Measurements from ENCODE around the gene ZNF710. TPM values are rescaled to one million over a fixed set of nuclear protein-coding genes. Genes with fewer than 3 reads are reported as not detected.
"Not testable (repeated sequence)": the region's sequence is repeated elsewhere in the genome, so short reads cannot be mapped to it uniquely, and the experiment has no call there.

The ZNF710 gene
- total RNA-seq, 2 experiments from 2014 or later, result 27.0 to 28.5 TPM

DNA sequence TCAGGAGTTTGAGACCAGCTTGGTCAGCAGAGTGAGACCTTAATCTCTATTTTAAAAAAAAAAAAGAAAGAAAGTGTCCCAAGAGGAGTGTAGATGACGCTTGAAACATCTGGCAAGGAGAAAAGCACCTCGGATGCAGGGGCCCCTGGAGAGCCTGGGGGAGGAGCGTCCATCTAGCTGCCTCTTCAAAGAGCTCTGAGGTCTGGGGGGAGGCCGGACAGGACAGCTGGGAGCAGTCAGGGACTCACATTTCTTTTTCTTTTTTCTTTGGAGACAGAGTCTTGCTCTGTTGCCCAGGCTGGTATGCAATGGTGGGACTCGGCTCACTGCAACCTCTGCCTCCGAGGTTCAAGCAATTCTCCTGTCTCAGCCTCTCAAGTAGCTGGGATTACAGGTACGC, 104.4 kb downstream of the ZNF710 start:
- no peak for DNase-seq
- peaks cover 2% of the 10 kb centered on the region for H3K36me3 Mint-ChIP-seq
- no peaks in the 10 kb centered on the region for H3K9me3 Mint-ChIP-seq
- intact Hi-C loops (cut with micrococcal nuclease), result no loop called here
- POLR2A ChIA-PET, result interaction anchor here (1.2 kb wide), 1 partner anchor 64 kb away, joined by 3 read pairs; no protein-coding TSS in a partner anchor
- CTCF ChIA-PET, result interaction anchor here (1.1 kb wide), 1 partner anchor 373 kb away, joined by 3 read pairs; no protein-coding TSS in a partner anchor
- no peak overlapping the region for H3K27ac Mint-ChIP-seq
- H3K27me3 Mint-ChIP-seq, result no peaks in the 10 kb centered on the region
- H3K4me3 Mint-ChIP-seq, result no peak overlapping the region
- peaks cover 17% of the 10 kb centered on the region for H3K4me1 Mint-ChIP-seq (ENCODE audit: low read depth)

DNA sequence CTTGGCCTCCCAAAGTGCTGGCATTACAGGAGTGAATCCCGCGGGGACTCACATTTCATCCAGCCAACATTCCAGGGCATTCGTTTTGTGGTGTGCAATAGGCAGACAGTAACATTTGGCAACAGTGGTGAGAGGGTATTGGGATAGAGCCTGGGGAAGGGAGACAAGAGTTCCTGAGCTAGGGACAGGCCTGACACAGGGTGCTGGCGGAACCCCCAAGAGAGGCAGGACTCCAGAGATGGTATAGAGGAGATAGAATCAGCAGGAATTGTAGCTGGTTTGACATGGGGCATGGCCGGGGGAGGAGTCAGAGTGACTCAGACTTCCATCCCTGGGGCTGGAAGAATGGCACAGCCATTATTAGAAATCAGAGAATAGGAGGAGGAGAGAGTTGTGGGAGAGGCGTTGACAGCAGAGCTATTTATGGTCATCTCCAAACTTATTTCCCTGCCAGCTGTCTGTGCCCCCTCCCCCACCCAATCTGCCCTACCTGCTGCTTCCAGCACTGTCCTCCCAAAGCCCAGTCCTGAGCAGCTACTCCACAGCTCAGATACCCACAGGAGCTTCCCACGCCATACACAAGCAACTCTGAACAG, 105.5 kb downstream of the ZNF710 start:
- Mint-ChIP-seq H3K4me1 (ENCODE audit: low read depth) (peaks cover 9% of the 10 kb centered on the region), H3K36me3 (no peaks in the 10 kb centered on the region), H3K27me3 (no peaks in the 10 kb centered on the region), H3K9me3 (no peaks in the 10 kb centered on the region), H3K27ac (no peak overlapping the region), H3K4me3 (no peak overlapping the region)
- intact Hi-C loops (cut with micrococcal nuclease), result no loop called here
- CTCF ChIA-PET, result interaction anchor here (1.1 kb wide), 1 partner anchor 374 kb away, joined by 3 read pairs; no protein-coding TSS in a partner anchor
- no peak for DNase-seq
- POLR2A ChIA-PET, result interaction anchor here (1.2 kb wide), 1 partner anchor 65 kb away, joined by 3 read pairs; no protein-coding TSS in a partner anchor

GRCh38 chr15:90108038-90108437, 106.9 kb downstream of the ZNF710 start:
- intact Hi-C loops (cut with micrococcal nuclease); CTCF ChIA-PET; POLR2A ChIA-PET; H3K27me3 Mint-ChIP-seq; H3K4me1 Mint-ChIP-seq (ENCODE audit: low read depth); H3K27ac Mint-ChIP-seq; H3K4me3 Mint-ChIP-seq; H3K9me3 Mint-ChIP-seq; H3K36me3 Mint-ChIP-seq; DNase-seq: not testable (repeated sequence)

DNA sequence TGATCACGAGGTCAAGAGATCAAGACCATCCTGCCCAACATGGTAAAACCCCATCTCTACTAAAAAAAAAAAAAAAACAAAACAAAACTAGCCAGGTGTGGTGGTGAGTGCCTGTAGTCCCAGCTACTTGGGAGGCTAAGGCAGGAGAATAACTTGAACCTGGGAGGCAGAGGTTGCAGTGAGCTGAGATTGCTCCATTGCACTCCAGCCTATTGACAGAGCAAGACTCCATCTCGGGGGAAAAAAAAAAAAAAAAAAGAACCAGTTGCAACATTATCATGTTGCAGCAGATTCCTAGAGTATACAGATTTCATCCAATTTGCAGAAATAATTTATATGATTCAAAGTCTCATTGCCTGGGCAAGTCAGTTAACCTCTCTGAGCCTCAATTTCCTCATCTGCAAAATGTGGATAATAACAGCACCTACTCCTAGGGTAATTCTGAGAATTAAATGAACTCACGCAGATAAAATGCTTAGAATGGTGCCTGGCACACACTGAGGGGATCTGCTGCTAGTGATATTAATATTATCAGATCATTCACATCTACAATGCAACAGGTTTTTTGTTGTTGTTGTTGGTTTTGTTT, 108.1 kb downstream of the ZNF710 start:
- H3K4me1 Mint-ChIP-seq (ENCODE audit: low read depth); H3K4me3 Mint-ChIP-seq; H3K36me3 Mint-ChIP-seq; CTCF ChIA-PET; intact Hi-C loops (cut with micrococcal nuclease); H3K27ac Mint-ChIP-seq; H3K9me3 Mint-ChIP-seq; H3K27me3 Mint-ChIP-seq; POLR2A ChIA-PET; DNase-seq: not testable (repeated sequence)

DNA sequence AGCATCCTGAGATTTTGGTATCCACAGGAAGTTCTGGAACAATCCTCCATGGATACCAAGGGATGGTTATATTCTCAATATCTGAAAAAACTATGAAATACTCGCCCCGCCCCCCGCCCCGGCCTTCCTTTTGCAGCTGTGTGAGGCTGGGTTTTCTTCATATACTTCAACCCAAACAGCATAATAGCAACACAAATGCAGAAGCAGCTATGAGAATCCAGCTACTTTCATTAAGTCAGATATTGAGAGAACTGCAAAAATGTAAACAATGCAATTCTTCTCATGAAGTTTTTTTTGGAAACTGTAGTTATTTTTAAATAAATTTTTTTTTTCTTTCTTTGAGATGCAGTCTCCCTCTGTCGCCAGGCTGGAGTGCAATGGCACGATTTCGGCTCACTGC, 112.0 kb downstream of the ZNF710 start:
- Mint-ChIP-seq H3K4me3 (no peak overlapping the region), H3K27me3 (no peaks in the 10 kb centered on the region)
- POLR2A ChIA-PET, result no interaction called here

GRCh38 chr15:90114451-90114901, 113.4 kb downstream of the ZNF710 start:
- POLR2A ChIA-PET, result no interaction called here

More for the DNA sequence above, 112.0 kb downstream of the ZNF710 start:
- CTCF ChIA-PET, result interaction anchor here (0.7 kb wide), 1 partner anchor 11 kb away, joined by 4 read pairs; the partner anchor contains the start of gene IDH2
- Mint-ChIP-seq H3K4me1 (ENCODE audit: low read depth) (no peaks in the 10 kb centered on the region), H3K36me3 (peaks cover 6% of the 10 kb centered on the region), H3K27ac (no peak overlapping the region), H3K9me3 (peaks cover 12% of the 10 kb centered on the region)
- no peak for DNase-seq
- intact Hi-C loops (cut with micrococcal nuclease), result no loop called here

GRCh38 chr15:90115783-90116182, 114.7 kb downstream of the ZNF710 start:
- Mint-ChIP-seq H3K4me1 (ENCODE audit: low read depth) (no peaks in the 10 kb centered on the region), H3K27me3 (no peaks in the 10 kb centered on the region), H3K9me3 (peaks cover 12% of the 10 kb centered on the region), H3K4me3 (no peak overlapping the region), H3K36me3 (peaks cover 6% of the 10 kb centered on the region), H3K27ac (no peak overlapping the region)
- ChIA-PET CTCF (no interaction called here), POLR2A (no interaction called here)
- no peak for DNase-seq
- intact Hi-C loops (cut with micrococcal nuclease), result no loop called here

More at GRCh38 chr15:90114451-90114901, 113.4 kb downstream of the ZNF710 start:
- Mint-ChIP-seq H3K27me3 (no peaks in the 10 kb centered on the region), H3K27ac (no peak overlapping the region), H3K9me3 (peaks cover 12% of the 10 kb centered on the region), H3K4me3 (no peak overlapping the region), H3K4me1 (ENCODE audit: low read depth) (no peaks in the 10 kb centered on the region), H3K36me3 (peaks cover 6% of the 10 kb centered on the region)
- intact Hi-C loops (cut with micrococcal nuclease), result no loop called here
- CTCF ChIA-PET, result interaction anchor here (0.7 kb wide), 1 partner anchor 94 kb away, joined by 4 read pairs; no protein-coding TSS in a partner anchor
- DNase-seq, result no peak

- Mint-ChIP-seq H3K36me3 (peaks cover 4% of the 10 kb centered on the region), H3K27ac (no peak overlapping the region), H3K4me3 (no peak overlapping the region), H3K27me3 (no peaks in the 10 kb centered on the region), H3K9me3 (peaks cover 9% of the 10 kb centered on the region), H3K4me1 (ENCODE audit: low read depth) (no peaks in the 10 kb centered on the region)
- ChIA-PET POLR2A (no interaction called here), CTCF (interaction anchor here (1.1 to 1.6 kb wide), 2 partner anchors 24 to 358 kb away, joined by 3 to 5 read pairs; no protein-coding TSS in a partner anchor)
- intact Hi-C loops (cut with micrococcal nuclease), result no loop called here
- no peak for DNase-seq
Measured at GRCh38 chr15:90119367-90119766, 118.2 kb downstream of the ZNF710 start.

- H3K4me1 Mint-ChIP-seq (ENCODE audit: low read depth), result no peaks in the 10 kb centered on the region
- POLR2A ChIA-PET, result no interaction called here
- no peaks in the 10 kb centered on the region for H3K9me3 Mint-ChIP-seq
- H3K27me3 Mint-ChIP-seq, result no peaks in the 10 kb centered on the region
- no peak overlapping the region for H3K4me3 Mint-ChIP-seq
- no peak overlapping the region for H3K27ac Mint-ChIP-seq
- H3K36me3 Mint-ChIP-seq, result no peaks in the 10 kb centered on the region
- intact Hi-C loops (cut with micrococcal nuclease), result no loop called here
- no peak for DNase-seq
- CTCF ChIA-PET, result interaction anchor here (1.7 kb wide), 1 partner anchor 22 kb away, joined by 5 read pairs; no protein-coding TSS in a partner anchor
Measured at GRCh38 chr15:90121086-90121485, 120.0 kb downstream of the ZNF710 start.

- Mint-ChIP-seq H3K36me3 (no peaks in the 10 kb centered on the region), H3K4me3 (no peak overlapping the region), H3K27ac (no peak overlapping the region), H3K9me3 (no peaks in the 10 kb centered on the region), H3K27me3 (peaks cover 4% of the 10 kb centered on the region), H3K4me1 (ENCODE audit: low read depth) (no peaks in the 10 kb centered on the region)
- intact Hi-C loops (cut with micrococcal nuclease), result no loop called here
- no peak for DNase-seq
- ChIA-PET CTCF (no interaction called here), POLR2A (no interaction called here)
Measured at GRCh38 chr15:90124507-90124906, 123.4 kb downstream of the ZNF710 start.

GRCh38 chr15:90126022-90126421, 124.9 kb downstream of the ZNF710 start:
- Mint-ChIP-seq H3K4me3 (no peak overlapping the region), H3K9me3 (no peaks in the 10 kb centered on the region), H3K4me1 (ENCODE audit: low read depth) (no peaks in the 10 kb centered on the region), H3K27me3 (peaks cover 4% of the 10 kb centered on the region), H3K27ac (no peak overlapping the region), H3K36me3 (no peaks in the 10 kb centered on the region)
- ChIA-PET POLR2A (no interaction called here), CTCF (no interaction called here)
- intact Hi-C loops (cut with micrococcal nuclease), result no loop called here
- DNase-seq, result no peak

- H3K27ac Mint-ChIP-seq, result no peak overlapping the region
- ChIA-PET CTCF (no interaction called here), POLR2A (no interaction called here)
- H3K9me3 Mint-ChIP-seq, result no peaks in the 10 kb centered on the region
- intact Hi-C loops (cut with micrococcal nuclease), result no loop called here
- DNase-seq, result no peak
- H3K4me3 Mint-ChIP-seq, result no peak overlapping the region
- peaks cover 4% of the 10 kb centered on the region for H3K27me3 Mint-ChIP-seq
- no peaks in the 10 kb centered on the region for H3K4me1 Mint-ChIP-seq (ENCODE audit: low read depth)
- H3K36me3 Mint-ChIP-seq, result no peaks in the 10 kb centered on the region
Measured at GRCh38 chr15:90126596-90127435, 125.7 kb downstream of the ZNF710 start.
